Sigmoid colon (tissue), 7 donors: ENCODE data around the gene ITGB1. TPM values are rescaled to one million over a fixed set of nuclear protein-coding genes. Genes with fewer than 3 reads are reported as not detected.
"Not testable (repeated sequence)": the region's sequence is repeated elsewhere in the genome, so short reads cannot be mapped to it uniquely, and the experiment has no call there.

Experiments
- DNase-seq: peaks from one replicate; pipeline ENCODE4 v3.0.0-alpha.2; 2019
- H3K27ac ChIP-seq, 4 donors: fragments of 200-600 bp; sonication (generic); one replicate each; pipeline ENCODE4 v1.5.1; 2016 to 2019; ENCODE audit warnings: mild to moderate bottlenecking in 1 of 4
- H3K27me3 ChIP-seq, 3 donors: fragments of 200-600 bp; sonication (generic); one replicate each; pipeline ENCODE4 v1.5.1; 2019; ENCODE audit warnings: mild to moderate bottlenecking in 1 of 3
- H3K36me3 ChIP-seq, 4 donors: fragments of 200-600 bp; sonication (generic); one replicate each; pipeline ENCODE4 v1.5.1; 2016 to 2019
- H3K4me1 ChIP-seq, 4 donors: fragments of 200-600 bp; sonication (generic); one replicate each; pipeline ENCODE4 v1.5.1; 2017 to 2019
- H3K4me3 ChIP-seq, 4 donors: fragments of 200-600 bp; sonication (generic); one replicate each; pipeline ENCODE4 v1.5.1; 2017 to 2019; ENCODE audit warnings: mild to moderate bottlenecking in 2 of 4, moderate library complexity in 1 of 4
- H3K9me3 ChIP-seq, 4 donors: fragments of 200-600 bp in 3 of 4; sonication (generic) in 3 of 4; one replicate each; pipeline versions ENCODE4 v1.5.1 to v1.6.1; 2013 to 2019
- CTCF ChIP-seq, 4 experiments: fragments of 450-650 bp in 3 of 4; fragments of 200-600 bp in 1 of 4; IDR thresholded peaks; one replicate each; pipeline ENCODE4 v1.5.1; 2016 to 2019; ENCODE audit warnings: antibody characterized with exemption in 4 of 4, mild to moderate bottlenecking in 3 of 4, moderate library complexity in 2 of 4
- EP300 ChIP-seq, 4 donors: sonication (generic); formaldehyde crosslinking; IDR thresholded peaks; one replicate each; pipeline ENCODE4 v1.6.1; 2017; ENCODE audit warnings: antibody characterized with exemption in 4 of 4
- POLR2A ChIP-seq, 2 donors: fragments of 450-650 bp; IDR thresholded peaks; one replicate each; pipeline ENCODE4 v1.6.1; 2016; ENCODE audit warnings: antibody characterized with exemption in 2 of 2, mild to moderate bottlenecking in 2 of 2, moderate library complexity in 2 of 2
- POLR2AphosphoS5 ChIP-seq, 4 donors: sonication (generic); formaldehyde crosslinking; IDR thresholded peaks; one replicate each; pipeline ENCODE4 v1.6.1; 2017; ENCODE audit warnings: antibody characterized with exemption in 4 of 4
- WGBS, 2 donors: extraction: QIAGEN DNeasy Blood & Tissue Kit; methylation state at CpG; one replicate each; pipeline ENCODE4 v1.1.7; 2013; 5-methylcytosine and 5-hydroxymethylcytosine counted together
- intact Hi-C: fragments of 100-400 bp; cut with DNase I; formaldehyde crosslinking; loops from one replicate; pipeline ENCODE4 v1.15.1; 2023
- polyA plus RNA-seq, 3 donors: library from polyadenylated mRNA; stranded (reverse); fragments of 200-250 nt; gene quantifications; one replicate each; pipeline ENCODE4 v1.2.3, GENCODE V29; 2013
- total RNA-seq, 4 donors: library from RNA; depleted of rRNA; stranded (reverse); fragments of >200 nt; gene quantifications; one replicate each; pipeline ENCODE4 v1.1.0, GENCODE V29; 2016
- donor health status: healthy with polysubstance abuse.
- donor health status: Bipolar disorder and iron deficiency.
- donor health status: healthy.

The ITGB1 gene
- total and polyA plus RNA-seq, 7 donors = 43.8 to 1,360 (median 588) TPM

- Histone ChIP-seq H3K4me1 (peaks cover 0 to 23% (median 10%) of the 10 kb centered on the region in 4 donors), H3K27ac (peak overlapping the region in 2 of 4 donors; percentile 47 to 58), H3K9me3 (no peaks in the 10 kb centered on the region), H3K36me3 (peaks cover 0 to 97% (median 50%) of the 10 kb centered on the region in 4 donors), H3K4me3 (no peak overlapping the region), H3K27me3 (no peaks in the 10 kb centered on the region)
- no peak for DNase-seq
- WGBS, 2 donors = 62 to 68% methylated on average over 2 of the region's 2 CpGs
- TF ChIP-seq POLR2AphosphoS5 (IDR thresholded peaks at IDR 0.05) (no peak), CTCF (IDR thresholded peaks at IDR 0.05) (no peak), POLR2A (IDR thresholded peaks at IDR 0.05) (no peak), EP300 (IDR thresholded peaks at IDR 0.05) (no peak)
- intact Hi-C loops = no loop called here
Observed at GRCh38 chr10:32923134-32923533, 34.9 kb downstream of the ITGB1 start.

GRCh38 chr10:32922170-32922569 is 35.9 kb downstream of the ITGB1 start:
- peaks cover 0 to 92% (median 43%) of the 10 kb centered on the region in 4 donors for H3K36me3 ChIP-seq
- 48 to 89% methylated on average over 2 of the region's 2 CpGs for whole genome bisulfite sequencing, 2 donors
- peaks cover 0 to 21% (median 10%) of the 10 kb centered on the region in 4 donors for H3K4me1 ChIP-seq
- intact Hi-C loops = no loop called here
- no peaks in the 10 kb centered on the region for H3K27me3 ChIP-seq
- H3K27ac ChIP-seq = no peak overlapping the region
- no peak for DNase-seq
- no peak overlapping the region for H3K4me3 ChIP-seq
- TF ChIP-seq CTCF (IDR thresholded peaks at IDR 0.05) = no peak
- no peak for TF ChIP-seq POLR2AphosphoS5 (IDR thresholded peaks at IDR 0.05)
- TF ChIP-seq POLR2A (IDR thresholded peaks at IDR 0.05) = no peak
- H3K9me3 ChIP-seq = no peaks in the 10 kb centered on the region

GRCh38 chr10:32917817-32918216 is 40.2 kb downstream of the ITGB1 start:
- H3K9me3 ChIP-seq, H3K4me1 ChIP-seq, DNase-seq, H3K27ac ChIP-seq, H3K27me3 ChIP-seq, intact Hi-C loops, H3K4me3 ChIP-seq: not testable (repeated sequence)
- 94 to 98% methylated on average over 2 to 4 of the region's 5 CpGs for WGBS, 2 donors
- H3K36me3 ChIP-seq = peaks cover 0 to 67% (median 23%) of the 10 kb centered on the region in 4 donors

GRCh38 chr10:32911285-32912016 is 46.6 kb downstream of the ITGB1 start:
- H3K36me3 ChIP-seq = peaks cover 8 to 76% (median 27%) of the 10 kb centered on the region in 4 donors
- no peaks in the 10 kb centered on the region for H3K9me3 ChIP-seq
- no peak overlapping the region for H3K4me3 ChIP-seq
- TF ChIP-seq POLR2A (IDR thresholded peaks at IDR 0.05) (no peak), EP300 (IDR thresholded peaks at IDR 0.05) (no peak), CTCF (IDR thresholded peaks at IDR 0.05) (no peak), POLR2AphosphoS5 (IDR thresholded peaks at IDR 0.05) (no peak)
- H3K4me1 ChIP-seq = no peaks in the 10 kb centered on the region
- no peaks in the 10 kb centered on the region for H3K27me3 ChIP-seq
- DNase-seq = no peak
- H3K27ac ChIP-seq = no peak overlapping the region
- intact Hi-C loops = no loop called here
- WGBS, 2 donors = 93% methylated on average over 11 of the region's 11 CpGs

- DNase-seq, H3K4me1 ChIP-seq, H3K27me3 ChIP-seq, H3K4me3 ChIP-seq, H3K27ac ChIP-seq, H3K9me3 ChIP-seq, intact Hi-C loops: not testable (repeated sequence)
- 90 to 92% methylated on average over 5 of the region's 7 CpGs for WGBS, 2 donors
- peaks cover 8 to 87% (median 29%) of the 10 kb centered on the region in 4 donors for H3K36me3 ChIP-seq
Observed at GRCh38 chr10:32909970-32910369, 48.1 kb downstream of the ITGB1 start.

- Histone ChIP-seq H3K4me3 (no peak overlapping the region), H3K4me1 (no peaks in the 10 kb centered on the region), H3K9me3 (no peaks in the 10 kb centered on the region), H3K27ac (no peak overlapping the region), H3K27me3 (no peaks in the 10 kb centered on the region), H3K36me3 (peaks cover 8 to 84% (median 29%) of the 10 kb centered on the region in 4 donors)
- 91 to 96% methylated on average over 1 of the region's 1 CpG for WGBS, 2 donors
- TF ChIP-seq CTCF (IDR thresholded peaks at IDR 0.05) (no peak), EP300 (IDR thresholded peaks at IDR 0.05) (no peak), POLR2AphosphoS5 (IDR thresholded peaks at IDR 0.05) (no peak), POLR2A (IDR thresholded peaks at IDR 0.05) (no peak)
- DNase-seq = no peak
- intact Hi-C loops = no loop called here
Observed at GRCh38 chr10:32909456-32909855, 48.6 kb downstream of the ITGB1 start.
